ENCODE data around the gene ZNF106.

GRCh38 chr15:42402455-42403205, 88.3 kb downstream of the ZNF106 start:
- TF ChIP-seq CTCF (IDR thresholded peaks at IDR 0.05) (no peak), REST (IDR thresholded peaks at IDR 0.05; ENCODE audit: insufficient read depth in 1 of 2, low read depth in 2 of 2, low read length in 1 of 2) (no peak), POLR2AphosphoS5 (IDR thresholded peaks at IDR 0.05; ENCODE audit: low read depth, low read length) (no peak)
